ENCODE data around the gene COX8C. TPM values are rescaled to one million over a fixed set of nuclear protein-coding genes. Genes with fewer than 3 reads are reported as not detected.
"Not testable (repeated sequence)": the region's sequence is repeated elsewhere in the genome, so short reads cannot be mapped to it uniquely, and the experiment has no call there.

Gene COX8C
- total RNA-seq, 1 experiment from 2014 or later, result not detected

DNA sequence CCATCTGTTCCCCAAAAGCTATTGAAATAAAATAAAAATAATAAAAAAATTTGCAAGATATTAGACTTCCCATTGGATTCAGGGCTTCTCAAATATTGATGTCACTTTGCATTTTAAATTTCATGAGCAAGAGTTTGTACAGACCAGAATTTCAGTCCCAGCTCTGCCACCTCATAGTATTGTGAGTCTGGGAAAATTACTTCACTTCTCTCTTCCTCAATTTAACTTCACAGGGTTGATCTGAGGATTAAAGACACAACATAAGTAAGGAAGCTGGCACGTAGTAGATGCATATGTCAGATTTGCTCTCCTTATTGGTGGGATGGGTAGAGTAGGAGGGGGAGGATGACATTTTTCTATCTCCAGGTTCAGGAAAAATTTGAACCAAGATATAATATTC lies 32.8 kb downstream of the COX8C start:
- no peaks in the 10 kb centered on the region for H3K36me3 ChIP-seq (ENCODE audit: low read depth, low read length)
- H3K27me3 ChIP-seq (ENCODE audit: low read length), result peaks cover 45% of the 10 kb centered on the region
- CTCF ChIA-PET, result no interaction called here
- H3K9me3 ChIP-seq (ENCODE audit: low read length), result no peaks in the 10 kb centered on the region
- POLR2A ChIA-PET (ENCODE audit: unreplicated experiment), result no interaction called here
- no peaks in the 10 kb centered on the region for H3F3A ChIP-seq (ENCODE audit: low read length, unreplicated experiment)
- ATAC-seq (no peak), DNase-seq (no peak)
- BruUV-seq (replicated peaks), result no TSS peak
- H3K79me2 ChIP-seq (ENCODE audit: low read length), result no peaks in the 10 kb centered on the region
- intact Hi-C loops (cut with micrococcal nuclease), result no loop called here
- no peaks in the 10 kb centered on the region for H3K9me2 ChIP-seq (replicated peaks; ENCODE audit: low read length)
- H3K4me1 ChIP-seq (ENCODE audit: insufficient read depth, low read length), result no peaks in the 10 kb centered on the region; the same call in 1 of the 2 replicates
- no peak overlapping the region for H3K4me3 ChIP-seq (ENCODE audit: low read length)
- no peak overlapping the region for H3K4me2 ChIP-seq (ENCODE audit: low read length)
- no peak overlapping the region for H3K27ac ChIP-seq (ENCODE audit: low read length)
- TF ChIP-seq CTCF (conservative IDR thresholded peaks at IDR 0.05; ENCODE audit: low read depth, low read length) (no peak), EZH2phosphoT487 (IDR thresholded peaks at IDR 0.05; ENCODE audit: borderline replicate concordance, low read length) (no peak)
- H2AFZ ChIP-seq (ENCODE audit: low read length), result no peak overlapping the region
- H3K9ac ChIP-seq (ENCODE audit: low read length), result no peak overlapping the region
- H4K20me1 ChIP-seq (ENCODE audit: low read length), result no peaks in the 10 kb centered on the region

DNA sequence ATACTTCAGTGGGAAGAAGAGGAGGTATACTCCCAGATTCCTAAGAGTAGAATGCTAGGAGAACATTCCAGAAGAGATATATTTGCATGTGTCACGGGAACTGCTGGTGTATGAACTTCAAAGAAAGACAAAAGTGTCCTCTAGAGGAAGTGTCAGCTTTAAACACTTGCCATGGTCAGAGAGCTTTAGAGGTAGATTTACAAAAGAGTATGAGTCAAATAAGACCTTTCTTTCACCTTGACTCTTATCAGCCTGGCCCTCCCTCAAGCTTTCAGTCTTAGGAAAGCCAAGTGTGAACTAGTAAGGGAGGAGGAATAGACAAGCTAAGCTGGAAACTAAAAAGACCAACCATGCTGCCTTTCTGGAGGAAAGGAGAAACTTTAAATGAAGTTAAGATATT lies 34.7 kb downstream of the COX8C start:
- H3K79me2 ChIP-seq (ENCODE audit: low read length), result no peaks in the 10 kb centered on the region
- no peaks in the 10 kb centered on the region for H4K20me1 ChIP-seq (ENCODE audit: low read length)
- no peaks in the 10 kb centered on the region for H3K9me2 ChIP-seq (replicated peaks; ENCODE audit: low read length)
- no peaks in the 10 kb centered on the region for H3K9me3 ChIP-seq (ENCODE audit: low read length)
- intact Hi-C loops (cut with micrococcal nuclease), result no loop called here
- POLR2A ChIA-PET (ENCODE audit: unreplicated experiment), result no interaction called here
- no TSS peak for BruUV-seq (replicated peaks)
- H3K4me1 ChIP-seq (ENCODE audit: insufficient read depth, low read length), result no peaks in the 10 kb centered on the region; the same call in 1 of the 2 replicates
- no peak for TF ChIP-seq EZH2 (IDR thresholded peaks at IDR 0.05; ENCODE audit: low read length, unreplicated experiment)
- no peak for TF ChIP-seq CTCF (conservative IDR thresholded peaks at IDR 0.05; ENCODE audit: low read depth, low read length)
- no peak for TF ChIP-seq EZH2phosphoT487 (IDR thresholded peaks at IDR 0.05; ENCODE audit: borderline replicate concordance, low read length)
- peaks cover 41% of the 10 kb centered on the region for H3K27me3 ChIP-seq (ENCODE audit: low read length)
- no peaks in the 10 kb centered on the region for H3F3A ChIP-seq (ENCODE audit: low read length, unreplicated experiment)
- H2AFZ ChIP-seq (ENCODE audit: low read length), result no peak overlapping the region
- CTCF ChIA-PET, result no interaction called here
- no peak overlapping the region for H3K4me2 ChIP-seq (ENCODE audit: low read length)
- DNase-seq (no peak), ATAC-seq (no peak)
- no peak overlapping the region for H3K27ac ChIP-seq (ENCODE audit: low read length)
- no peaks in the 10 kb centered on the region for H3K36me3 ChIP-seq (ENCODE audit: low read depth, low read length)
- no peak overlapping the region for H3K9ac ChIP-seq (ENCODE audit: low read length)
- H3K4me3 ChIP-seq (ENCODE audit: low read length), result no peak overlapping the region

- ATAC-seq; H3F3A ChIP-seq (ENCODE audit: low read length, unreplicated experiment); POLR2A ChIA-PET (ENCODE audit: unreplicated experiment); H3K9ac ChIP-seq (ENCODE audit: low read length); H4K20me1 ChIP-seq (ENCODE audit: low read length); DNase-seq; H3K27ac ChIP-seq (ENCODE audit: low read length); H3K4me1 ChIP-seq (ENCODE audit: insufficient read depth, low read length); CTCF ChIA-PET; H3K36me3 ChIP-seq (ENCODE audit: low read depth, low read length); H3K9me3 ChIP-seq (ENCODE audit: low read length); H3K4me2 ChIP-seq (ENCODE audit: low read length); H3K9me2 ChIP-seq (replicated peaks; ENCODE audit: low read length); intact Hi-C loops (cut with micrococcal nuclease); H2AFZ ChIP-seq (ENCODE audit: low read length); H3K4me3 ChIP-seq (ENCODE audit: low read length); H3K79me2 ChIP-seq (ENCODE audit: low read length); BruUV-seq (replicated peaks): not testable (repeated sequence)
- peaks cover 20% of the 10 kb centered on the region for H3K27me3 ChIP-seq (ENCODE audit: low read length)
Measured at GRCh38 chr14:93384256-93384655, 37.3 kb downstream of the COX8C start.
